MM.1S (cell line): ENCODE results near the gene PDE2A.

Source experiments
- EZH2 ChIP-seq: fragments of 300-600 bp; sonication (generic); optimal IDR thresholded peaks from 2 replicates; pipeline ENCODE3; 2017; ENCODE audit warnings: low read depth, mild to moderate bottlenecking, antibody characterized with exemption, low read length, mixed read lengths
- TF ChIP-seq, protein P1 (sequence below): fragments of 300-600 bp; sonication (generic); IDR thresholded peaks from 2 replicates; pipeline ENCODE4 v1.5.1; 2016; ENCODE audit warnings: antibody characterized with exemption, low read length, mixed read lengths

GRCh38 chr11:72642884-72643522 lies 31.2 kb downstream of the PDE2A start:
- TF ChIP-seq, protein P1, sequence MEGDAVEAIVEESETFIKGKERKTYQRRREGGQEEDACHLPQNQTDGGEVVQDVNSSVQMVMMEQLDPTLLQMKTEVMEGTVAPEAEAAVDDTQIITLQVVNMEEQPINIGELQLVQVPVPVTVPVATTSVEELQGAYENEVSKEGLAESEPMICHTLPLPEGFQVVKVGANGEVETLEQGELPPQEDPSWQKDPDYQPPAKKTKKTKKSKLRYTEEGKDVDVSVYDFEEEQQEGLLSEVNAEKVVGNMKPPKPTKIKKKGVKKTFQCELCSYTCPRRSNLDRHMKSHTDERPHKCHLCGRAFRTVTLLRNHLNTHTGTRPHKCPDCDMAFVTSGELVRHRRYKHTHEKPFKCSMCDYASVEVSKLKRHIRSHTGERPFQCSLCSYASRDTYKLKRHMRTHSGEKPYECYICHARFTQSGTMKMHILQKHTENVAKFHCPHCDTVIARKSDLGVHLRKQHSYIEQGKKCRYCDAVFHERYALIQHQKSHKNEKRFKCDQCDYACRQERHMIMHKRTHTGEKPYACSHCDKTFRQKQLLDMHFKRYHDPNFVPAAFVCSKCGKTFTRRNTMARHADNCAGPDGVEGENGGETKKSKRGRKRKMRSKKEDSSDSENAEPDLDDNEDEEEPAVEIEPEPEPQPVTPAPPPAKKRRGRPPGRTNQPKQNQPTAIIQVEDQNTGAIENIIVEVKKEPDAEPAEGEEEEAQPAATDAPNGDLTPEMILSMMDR: peak; percentile 85
- TF ChIP-seq EZH2: no peak
